Vagina (tissue), 2 donors: ENCODE results near the gene FBLN1.

Experiments
- POLR2A ChIP-seq, 2 donors: fragments of 450-650 bp; IDR thresholded peaks; one replicate each; pipeline ENCODE4 v1.6.1; 2017; ENCODE audit warnings: antibody characterized with exemption in 2 of 2, mild to moderate bottlenecking in 2 of 2, moderate library complexity in 2 of 2
- POLR2AphosphoS5 ChIP-seq, 2 donors: sonication (generic); formaldehyde crosslinking; IDR thresholded peaks; one replicate each; pipeline ENCODE4 v1.9.0; 2017; ENCODE audit warnings: antibody characterized with exemption in 2 of 2, mild to moderate bottlenecking in 2 of 2, low read depth in 1 of 2; ENCODE audit not compliant: insufficient read depth in 1 of 2
- TF ChIP-seq, protein P1 (sequence below), 3 experiments: fragments of 450-650 bp in 2 of 3; fragments of 200-600 bp in 1 of 3; sonication (generic) in 1 of 3; IDR thresholded peaks; one replicate each; pipeline ENCODE4 v1.5.1; 2017 to 2019; ENCODE audit warnings: antibody characterized with exemption in 3 of 3, mild to moderate bottlenecking in 2 of 3, moderate library complexity in 2 of 3

GRCh38 chr22:45485261-45485660 lies 17.4 kb upstream of the FBLN1 start:
- TF ChIP-seq POLR2A (IDR thresholded peaks at IDR 0.05), result no peak
- TF ChIP-seq, protein P1, sequence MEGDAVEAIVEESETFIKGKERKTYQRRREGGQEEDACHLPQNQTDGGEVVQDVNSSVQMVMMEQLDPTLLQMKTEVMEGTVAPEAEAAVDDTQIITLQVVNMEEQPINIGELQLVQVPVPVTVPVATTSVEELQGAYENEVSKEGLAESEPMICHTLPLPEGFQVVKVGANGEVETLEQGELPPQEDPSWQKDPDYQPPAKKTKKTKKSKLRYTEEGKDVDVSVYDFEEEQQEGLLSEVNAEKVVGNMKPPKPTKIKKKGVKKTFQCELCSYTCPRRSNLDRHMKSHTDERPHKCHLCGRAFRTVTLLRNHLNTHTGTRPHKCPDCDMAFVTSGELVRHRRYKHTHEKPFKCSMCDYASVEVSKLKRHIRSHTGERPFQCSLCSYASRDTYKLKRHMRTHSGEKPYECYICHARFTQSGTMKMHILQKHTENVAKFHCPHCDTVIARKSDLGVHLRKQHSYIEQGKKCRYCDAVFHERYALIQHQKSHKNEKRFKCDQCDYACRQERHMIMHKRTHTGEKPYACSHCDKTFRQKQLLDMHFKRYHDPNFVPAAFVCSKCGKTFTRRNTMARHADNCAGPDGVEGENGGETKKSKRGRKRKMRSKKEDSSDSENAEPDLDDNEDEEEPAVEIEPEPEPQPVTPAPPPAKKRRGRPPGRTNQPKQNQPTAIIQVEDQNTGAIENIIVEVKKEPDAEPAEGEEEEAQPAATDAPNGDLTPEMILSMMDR (IDR thresholded peaks at IDR 0.05), result no peak
- TF ChIP-seq POLR2AphosphoS5 (IDR thresholded peaks at IDR 0.05; ENCODE audit: insufficient read depth in 1 of 2, low read depth in 1 of 2), result no peak
